H1 (cell line): ENCODE measurements around the gene CTDSP1. TPM values are rescaled to one million over a fixed set of nuclear protein-coding genes. Genes with fewer than 3 reads are reported as not detected.

Source experiments
- BCL11A ChIP-seq, 2 experiments: IDR thresholded peaks; one replicate each; pipeline ENCODE4 v1.6.1; 2011; ENCODE audit warnings: low read depth in 2 of 2, low read length in 2 of 2, mild to moderate bottlenecking in 2 of 2
- CBX5 ChIP-seq: fragments of 300-800, 300-1000 bp; sonication (generic); IDR thresholded peaks from 2 replicates; pipeline ENCODE4 v1.7.1; 2016; ENCODE audit warnings: antibody characterized with exemption, low read length, low read depth
- CHD1 ChIP-seq: IDR thresholded peaks from 2 replicates; pipeline ENCODE4 v1.6.1; 2012; ENCODE audit warnings: low read depth, low read length, improper control_type of control experiment
- CHD7 ChIP-seq: fragments of 300-600 bp; sonication (generic); IDR thresholded peaks from 2 replicates; pipeline ENCODE4 v1.7.1; 2012; ENCODE audit warnings: low read length, moderate library complexity, mild to moderate bottlenecking, inconsistent platforms; ENCODE audit not compliant: insufficient replicate concordance
- JUND ChIP-seq: IDR thresholded peaks from 2 replicates; pipeline ENCODE4 v1.6.1; 2011; ENCODE audit warnings: mild to moderate bottlenecking, improper control_type of control experiment, low read length
- PHF8 ChIP-seq: fragments of 200-600 bp; sonication (generic); conservative IDR thresholded peaks from 2 replicates; pipeline ENCODE4 v1.7.1; 2012; ENCODE audit warnings: low read depth, mild to moderate bottlenecking, inconsistent platforms, low read length, moderate library complexity
- RAD21 ChIP-seq, 2 experiments: IDR thresholded peaks in 1 of 2; conservative IDR thresholded peaks in 1 of 2; 2 replicates each; pipeline ENCODE4 v1.6.1; 2011; ENCODE audit warnings: low read depth in 2 of 2, low read length in 2 of 2, improper control_type of control experiment in 1 of 2, inconsistent platforms in 1 of 2, mild to moderate bottlenecking in 1 of 2, moderate library complexity in 1 of 2
- TBP ChIP-seq: IDR thresholded peaks from 2 replicates; pipeline ENCODE4 v1.6.1; 2011; ENCODE audit warnings: low read depth, low read length, improper control_type of control experiment
- TCF12 ChIP-seq: IDR thresholded peaks from 2 replicates; pipeline ENCODE4 v1.6.1; 2011; ENCODE audit warnings: low read depth, mild to moderate bottlenecking, low read length
- TEAD4 ChIP-seq: IDR thresholded peaks from 2 replicates; pipeline ENCODE4 v1.6.1; 2012; ENCODE audit warnings: low read depth, low read length, inconsistent platforms, mixed read lengths
- YY1 ChIP-seq: IDR thresholded peaks from 2 replicates; pipeline ENCODE4 v1.6.1; 2011; ENCODE audit warnings: low read depth, mild to moderate bottlenecking, low read length
- polyA plus RNA-seq, 7 experiments: library from polyadenylated mRNA; depleted of rRNA in 3 of 7; stranded (reverse) in 5 of 7; unstranded in 2 of 7; fragments of >200 nt in 5 of 7; fragments of 200-250 nt in 2 of 7; gene quantifications; 1 replicate in 5 of 7; 2 replicates in 1 of 7; 4 replicates in 1 of 7; pipeline versions ENCODE4 v1.2.1 to v1.2.3, GENCODE V29; 2011 to 2013; ENCODE audit warnings: missing spikeins in 2 of 7, mixed read lengths in 2 of 7
- total RNA-seq: library from RNA; stranded (reverse); fragmentation: NEBNext Ultra II Directional; extraction: Animal tissue kit (Norgen Biotek cat#: 25700); gene quantifications from 2 replicates; pipeline ENCODE4 v1.2.1, GENCODE V29; 2021

CTDSP1 gene
- total and polyA plus RNA-seq, 2 of the 8 experiments (the other 6 are each of a cell fraction or from before 2014, with no cell fraction given), result 20.3 to 35.2 TPM

GRCh38 chr2:218367415-218368149, 32.1 kb upstream of the CTDSP1 start (continued):
- TF ChIP-seq TEAD4, result no peak
- no peak for TF ChIP-seq CHD7
- TF ChIP-seq PHF8, result peak; percentile 76; the same call in 1 of the 2 replicates
- peak; percentile 3 to 12; a peak in 1 of 4 replicates for TF ChIP-seq RAD21 (IDR thresholded peaks at IDR 0.05 in 1 of 2, conservative IDR thresholded peaks at IDR 0.05 in 1 of 2; ENCODE audit: low read depth in 2 of 2, low read length in 2 of 2)
- no peak for TF ChIP-seq CHD1
- no peak for TF ChIP-seq CBX5
- no peak for TF ChIP-seq YY1
- TF ChIP-seq TBP, result peak; percentile 48; the same call in 1 of the 2 replicates
- TF ChIP-seq TCF12, result no peak
- TF ChIP-seq BCL11A (IDR thresholded peaks at IDR 0.05; ENCODE audit: low read depth in 2 of 2, low read length in 2 of 2), result no peak
- no peak for TF ChIP-seq JUND
